Measurements from ENCODE around the gene ZSCAN20. TPM values are rescaled to one million over a fixed set of nuclear protein-coding genes. Genes with fewer than 3 reads are reported as not detected.

The ZSCAN20 gene
- total RNA-seq, 1 donor from 2014 or later, result 9.7 TPM

- TF ChIP-seq, protein P1, sequence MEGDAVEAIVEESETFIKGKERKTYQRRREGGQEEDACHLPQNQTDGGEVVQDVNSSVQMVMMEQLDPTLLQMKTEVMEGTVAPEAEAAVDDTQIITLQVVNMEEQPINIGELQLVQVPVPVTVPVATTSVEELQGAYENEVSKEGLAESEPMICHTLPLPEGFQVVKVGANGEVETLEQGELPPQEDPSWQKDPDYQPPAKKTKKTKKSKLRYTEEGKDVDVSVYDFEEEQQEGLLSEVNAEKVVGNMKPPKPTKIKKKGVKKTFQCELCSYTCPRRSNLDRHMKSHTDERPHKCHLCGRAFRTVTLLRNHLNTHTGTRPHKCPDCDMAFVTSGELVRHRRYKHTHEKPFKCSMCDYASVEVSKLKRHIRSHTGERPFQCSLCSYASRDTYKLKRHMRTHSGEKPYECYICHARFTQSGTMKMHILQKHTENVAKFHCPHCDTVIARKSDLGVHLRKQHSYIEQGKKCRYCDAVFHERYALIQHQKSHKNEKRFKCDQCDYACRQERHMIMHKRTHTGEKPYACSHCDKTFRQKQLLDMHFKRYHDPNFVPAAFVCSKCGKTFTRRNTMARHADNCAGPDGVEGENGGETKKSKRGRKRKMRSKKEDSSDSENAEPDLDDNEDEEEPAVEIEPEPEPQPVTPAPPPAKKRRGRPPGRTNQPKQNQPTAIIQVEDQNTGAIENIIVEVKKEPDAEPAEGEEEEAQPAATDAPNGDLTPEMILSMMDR (IDR thresholded peaks at IDR 0.05; ENCODE audit: partially characterized antibody, unreplicated experiment), result no peak
These were observed 45.3 kb downstream of the ZSCAN20 start for GRCh38 chr1:33517596-33518250.

DNA sequence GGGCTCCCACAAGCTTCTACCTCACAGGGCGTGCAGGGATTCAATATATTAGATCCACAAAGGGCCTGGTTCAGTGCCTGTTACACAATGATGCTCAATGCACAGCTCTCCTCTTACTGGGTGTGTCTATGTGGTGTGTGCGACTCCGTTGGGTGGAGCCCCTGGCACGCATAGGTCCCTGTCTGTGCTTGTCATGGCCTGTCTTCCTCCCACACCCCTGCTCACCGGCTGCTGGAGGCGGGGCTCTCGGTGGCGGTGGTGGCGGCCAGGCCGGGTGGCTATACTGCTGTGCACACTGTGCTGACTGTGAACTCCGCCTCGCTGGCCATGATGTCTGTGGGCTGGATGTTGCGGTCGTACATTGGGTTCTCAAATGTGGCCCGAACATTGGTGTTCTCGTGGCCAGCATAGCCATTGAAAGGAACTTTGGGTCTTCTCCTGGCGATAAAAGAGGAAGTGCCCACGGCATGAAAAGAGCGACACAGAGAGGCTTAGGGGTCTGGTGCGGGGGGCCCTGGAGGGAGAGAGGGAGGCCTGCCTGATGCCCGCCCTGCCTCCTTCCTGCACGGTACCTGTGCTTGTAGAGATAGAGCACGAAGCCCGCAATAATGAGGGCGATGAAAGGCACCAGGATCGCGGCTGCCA lies 46.9 kb downstream of the ZSCAN20 start:
- Mint-ChIP-seq H3K36me3 (ENCODE audit: unreplicated experiment) (peaks cover 5% of the 10 kb centered on the region), H3K27me3 (ENCODE audit: unreplicated experiment) (peaks cover 8% of the 10 kb centered on the region), H3K27ac (ENCODE audit: unreplicated experiment) (no peak overlapping the region), H3K4me1 (ENCODE audit: low read depth, unreplicated experiment) (peaks cover 20% of the 10 kb centered on the region), H3K4me3 (ENCODE audit: unreplicated experiment) (no peak overlapping the region), H3K9me3 (ENCODE audit: unreplicated experiment) (peaks cover 5% of the 10 kb centered on the region)
- TF ChIP-seq, protein P1 (IDR thresholded peaks at IDR 0.05; ENCODE audit: partially characterized antibody, unreplicated experiment), result no peak
- no peak for DNase-seq

More at GRCh38 chr1:33517596-33518250, 45.3 kb downstream of the ZSCAN20 start:
- H3K4me3 Mint-ChIP-seq (ENCODE audit: unreplicated experiment), result peak overlapping the region; percentile 50
- DNase-seq, result no peak
- peaks cover 7% of the 10 kb centered on the region for H3K27me3 Mint-ChIP-seq (ENCODE audit: unreplicated experiment)
- H3K27ac Mint-ChIP-seq (ENCODE audit: unreplicated experiment), result peak overlapping the region; percentile 85
- peaks cover 20% of the 10 kb centered on the region for H3K4me1 Mint-ChIP-seq (ENCODE audit: low read depth, unreplicated experiment)
- peaks cover 5% of the 10 kb centered on the region for H3K9me3 Mint-ChIP-seq (ENCODE audit: unreplicated experiment)
- peaks cover 3% of the 10 kb centered on the region for H3K36me3 Mint-ChIP-seq (ENCODE audit: unreplicated experiment)

DNA sequence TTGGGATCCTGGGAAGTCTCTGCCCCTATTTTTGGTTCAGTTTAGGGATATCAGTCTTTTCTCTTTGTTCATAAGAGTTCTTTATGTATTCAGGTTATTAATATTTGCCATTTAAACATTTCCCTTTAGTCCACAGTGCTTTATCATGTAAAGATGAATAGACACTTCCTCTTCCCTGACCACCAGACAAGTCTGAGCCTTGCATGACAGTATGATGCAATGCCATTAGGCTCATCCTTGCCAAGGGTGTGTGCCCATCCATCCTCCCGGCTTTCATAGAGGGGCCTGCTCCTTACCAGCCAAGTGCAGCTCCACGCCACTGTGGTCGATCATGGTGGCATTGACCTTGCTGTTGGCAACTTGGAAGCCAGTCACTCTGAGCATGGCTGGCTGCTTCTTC lies 52.1 kb downstream of the ZSCAN20 start:
- no peak overlapping the region for H3K27ac Mint-ChIP-seq (ENCODE audit: unreplicated experiment)
- H3K4me1 Mint-ChIP-seq (ENCODE audit: low read depth, unreplicated experiment), result no peaks in the 10 kb centered on the region
- H3K27me3 Mint-ChIP-seq (ENCODE audit: unreplicated experiment), result peaks cover 8% of the 10 kb centered on the region
- H3K4me3 Mint-ChIP-seq (ENCODE audit: unreplicated experiment), result no peak overlapping the region
- H3K36me3 Mint-ChIP-seq (ENCODE audit: unreplicated experiment), result peaks cover 5% of the 10 kb centered on the region
- H3K9me3 Mint-ChIP-seq (ENCODE audit: unreplicated experiment), result no peaks in the 10 kb centered on the region
- no peak for DNase-seq
- TF ChIP-seq, protein P1 (IDR thresholded peaks at IDR 0.05; ENCODE audit: partially characterized antibody, unreplicated experiment), result no peak

DNA sequence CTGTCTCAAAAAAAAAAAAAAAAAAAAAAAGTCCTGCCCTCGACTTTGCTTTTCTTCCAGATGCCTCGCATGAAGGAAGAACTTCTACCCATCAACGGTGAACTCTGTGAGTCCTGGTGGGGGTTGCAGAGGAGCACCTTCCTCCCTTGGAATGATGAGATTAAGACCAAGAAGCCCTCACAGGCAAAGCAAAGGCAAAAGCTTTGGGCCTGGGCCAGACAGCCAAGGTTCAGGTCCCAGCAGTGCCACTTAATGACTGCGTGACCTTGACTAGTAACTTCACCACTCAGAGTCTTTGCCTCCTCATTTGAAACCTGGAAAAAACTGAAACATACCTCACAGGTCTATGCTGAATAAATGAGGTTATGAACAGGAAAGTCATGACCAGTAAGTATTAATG lies 55.5 kb downstream of the ZSCAN20 start:
- no peak overlapping the region for H3K4me3 Mint-ChIP-seq (ENCODE audit: unreplicated experiment)
- no peak overlapping the region for H3K27ac Mint-ChIP-seq (ENCODE audit: unreplicated experiment)
- no peak for DNase-seq
- no peaks in the 10 kb centered on the region for H3K4me1 Mint-ChIP-seq (ENCODE audit: low read depth, unreplicated experiment)
- H3K27me3 Mint-ChIP-seq (ENCODE audit: unreplicated experiment), result peaks cover 1% of the 10 kb centered on the region
- TF ChIP-seq, protein P1 (IDR thresholded peaks at IDR 0.05; ENCODE audit: partially characterized antibody, unreplicated experiment), result no peak
- H3K9me3 Mint-ChIP-seq (ENCODE audit: unreplicated experiment), result no peaks in the 10 kb centered on the region
- no peaks in the 10 kb centered on the region for H3K36me3 Mint-ChIP-seq (ENCODE audit: unreplicated experiment)

- no peaks in the 10 kb centered on the region for H3K36me3 Mint-ChIP-seq (ENCODE audit: unreplicated experiment)
- H3K9me3 Mint-ChIP-seq (ENCODE audit: unreplicated experiment), result no peaks in the 10 kb centered on the region
- TF ChIP-seq, protein P1 (IDR thresholded peaks at IDR 0.05; ENCODE audit: partially characterized antibody, unreplicated experiment), result no peak
- no peaks in the 10 kb centered on the region for H3K4me1 Mint-ChIP-seq (ENCODE audit: low read depth, unreplicated experiment)
- H3K27ac Mint-ChIP-seq (ENCODE audit: unreplicated experiment), result no peak overlapping the region
- H3K4me3 Mint-ChIP-seq (ENCODE audit: unreplicated experiment), result no peak overlapping the region
- DNase-seq, result no peak
- peaks cover 1% of the 10 kb centered on the region for H3K27me3 Mint-ChIP-seq (ENCODE audit: unreplicated experiment)
These were observed 57.5 kb downstream of the ZSCAN20 start for GRCh38 chr1:33529957-33530356.

Measured in glutamatergic neuron (in vitro differentiated cells).